HG03378 (cell line): Measurements from ENCODE around the gene MPZ.
"Not testable (repeated sequence)": the region's sequence is repeated elsewhere in the genome, so short reads cannot be mapped to it uniquely, and the experiment has no call there.

Source experiments
- ATAC-seq: cut with Tn5 transposase; IDR thresholded peaks from one replicate; pipeline ENCODE4 v1.9.1; 2021; ENCODE audit warnings: mild to moderate bottlenecking, moderate library complexity; ENCODE audit not compliant: unreplicated experiment

MPZ gene

GRCh38 chr1:161257109-161257508, 52.7 kb downstream of the MPZ start:
- not testable (repeated sequence) for ATAC-seq

- ATAC-seq, result not testable (repeated sequence)
Observed at GRCh38 chr1:161255955-161256520, 53.7 kb downstream of the MPZ start.

- not testable (repeated sequence) for ATAC-seq
Observed at GRCh38 chr1:161255302-161255701, 54.5 kb downstream of the MPZ start.
